Endothelial cell (in vitro differentiated cells): Measurements from ENCODE around the gene TBC1D16. TPM values are rescaled to one million over a fixed set of nuclear protein-coding genes. Genes with fewer than 3 reads are reported as not detected.

Source experiments
- DNase-seq: peaks from one replicate; pipeline ENCODE4 v3.0.0; 2021; ENCODE audit warnings: low spot score
- H3K27ac Mint-ChIP-seq: one replicate; pipeline ENCODE4 v1.8.0; 2021; ENCODE audit warnings: mixed read lengths, inconsistent platforms; ENCODE audit not compliant: unreplicated experiment
- H3K27me3 Mint-ChIP-seq: one replicate; pipeline ENCODE4 v1.8.0; 2021; ENCODE audit warnings: mild to moderate bottlenecking, moderate library complexity, mixed read lengths, inconsistent platforms; ENCODE audit not compliant: unreplicated experiment
- H3K36me3 Mint-ChIP-seq: one replicate; pipeline ENCODE4 v1.8.0; 2021; ENCODE audit warnings: mild to moderate bottlenecking, low read depth, mixed read lengths, inconsistent platforms; ENCODE audit not compliant: unreplicated experiment
- H3K4me1 Mint-ChIP-seq: one replicate; pipeline ENCODE4 v1.8.0; 2021; ENCODE audit warnings: mild to moderate bottlenecking, mixed read lengths, inconsistent platforms; ENCODE audit not compliant: unreplicated experiment
- H3K4me3 Mint-ChIP-seq: one replicate; pipeline ENCODE4 v1.8.0; 2021; ENCODE audit warnings: mild to moderate bottlenecking, mixed read lengths, inconsistent platforms; ENCODE audit not compliant: unreplicated experiment
- H3K9me3 Mint-ChIP-seq: one replicate; pipeline ENCODE4 v1.8.0; 2021; ENCODE audit warnings: mixed read lengths, inconsistent platforms; ENCODE audit not compliant: unreplicated experiment
- total RNA-seq: library from RNA; stranded (reverse); fragmentation: NEBNext Ultra II Directional; extraction: Animal tissue kit (Norgen Biotek cat#: 25700); gene quantifications from one replicate; pipeline ENCODE4 v1.2.1, GENCODE V29; 2021; ENCODE audit not compliant: unreplicated experiment
- TF ChIP-seq, protein P1 (sequence below): fragments of 200-600 bp; sonication (generic); IDR thresholded peaks from one replicate; pipeline ENCODE4 v1.5.0; 2021; ENCODE audit warnings: antibody characterized with exemption; ENCODE audit not compliant: unreplicated experiment

The TBC1D16 gene
- total RNA-seq, 1 donor from 2014 or later = 126 TPM

DNA sequence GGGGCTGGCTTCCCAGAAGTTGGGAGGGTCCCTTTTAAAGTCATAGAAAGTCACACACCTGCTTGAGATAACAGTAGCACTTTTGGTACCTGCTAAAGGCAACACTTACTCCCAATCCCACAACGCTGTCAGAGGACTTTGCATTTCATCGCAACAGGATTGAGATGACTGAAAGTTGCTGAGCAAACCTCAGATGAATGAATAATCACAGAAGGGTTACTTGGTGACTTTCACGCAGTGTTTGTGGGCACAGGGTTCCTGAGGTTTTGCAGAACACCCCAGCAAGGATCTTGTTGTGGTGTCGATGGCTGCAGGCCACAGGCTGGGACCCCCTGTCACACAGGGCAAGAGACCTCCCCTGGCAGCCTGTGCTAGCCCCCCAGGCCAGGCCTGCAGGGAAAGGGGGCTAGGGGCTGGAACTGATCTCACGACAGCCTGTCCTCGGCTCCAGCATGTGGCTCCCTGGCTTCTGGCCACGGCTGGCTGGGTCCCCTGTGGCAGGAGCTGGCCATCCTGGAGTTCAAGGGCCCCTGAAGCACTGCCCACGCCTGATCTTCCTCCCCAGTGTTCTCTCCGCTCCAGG is 117.0 kb downstream of the TBC1D16 start:
- Mint-ChIP-seq H3K27ac (no peak overlapping the region), H3K4me1 (no peaks in the 10 kb centered on the region)
- no peak for DNase-seq

DNA sequence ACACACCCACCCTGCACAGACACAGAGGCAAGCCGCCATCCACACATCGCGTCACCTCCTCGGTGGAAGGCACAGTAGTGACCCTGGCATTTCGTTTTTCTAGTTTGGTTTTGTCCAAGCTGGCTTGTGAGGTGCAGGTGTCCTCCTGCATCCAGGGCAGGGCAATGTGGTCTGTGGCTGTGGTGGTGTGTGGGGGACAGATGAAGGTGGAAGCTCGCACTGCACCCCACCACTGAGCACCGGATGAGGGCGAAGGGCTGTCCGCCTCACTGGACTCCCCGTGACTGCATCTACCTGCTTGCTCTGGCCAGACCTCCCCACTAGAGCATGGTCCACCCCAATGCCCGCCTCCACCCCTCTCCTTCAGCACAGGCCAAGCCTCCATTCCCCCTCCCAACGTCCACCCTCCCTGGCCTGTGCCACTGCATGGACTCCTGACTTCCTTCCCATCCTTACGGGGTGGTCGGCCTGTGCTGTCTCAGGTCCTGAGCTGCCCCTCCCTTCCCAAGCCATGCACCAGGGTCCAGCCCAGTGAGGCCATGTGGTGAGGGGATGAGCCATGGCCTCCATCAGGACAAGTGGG is 117.7 kb downstream of the TBC1D16 start:
- no peak for DNase-seq
- H3K4me3 Mint-ChIP-seq = no peak overlapping the region
- no peaks in the 10 kb centered on the region for H3K9me3 Mint-ChIP-seq
- H3K36me3 Mint-ChIP-seq = no peaks in the 10 kb centered on the region
- TF ChIP-seq, protein P1, sequence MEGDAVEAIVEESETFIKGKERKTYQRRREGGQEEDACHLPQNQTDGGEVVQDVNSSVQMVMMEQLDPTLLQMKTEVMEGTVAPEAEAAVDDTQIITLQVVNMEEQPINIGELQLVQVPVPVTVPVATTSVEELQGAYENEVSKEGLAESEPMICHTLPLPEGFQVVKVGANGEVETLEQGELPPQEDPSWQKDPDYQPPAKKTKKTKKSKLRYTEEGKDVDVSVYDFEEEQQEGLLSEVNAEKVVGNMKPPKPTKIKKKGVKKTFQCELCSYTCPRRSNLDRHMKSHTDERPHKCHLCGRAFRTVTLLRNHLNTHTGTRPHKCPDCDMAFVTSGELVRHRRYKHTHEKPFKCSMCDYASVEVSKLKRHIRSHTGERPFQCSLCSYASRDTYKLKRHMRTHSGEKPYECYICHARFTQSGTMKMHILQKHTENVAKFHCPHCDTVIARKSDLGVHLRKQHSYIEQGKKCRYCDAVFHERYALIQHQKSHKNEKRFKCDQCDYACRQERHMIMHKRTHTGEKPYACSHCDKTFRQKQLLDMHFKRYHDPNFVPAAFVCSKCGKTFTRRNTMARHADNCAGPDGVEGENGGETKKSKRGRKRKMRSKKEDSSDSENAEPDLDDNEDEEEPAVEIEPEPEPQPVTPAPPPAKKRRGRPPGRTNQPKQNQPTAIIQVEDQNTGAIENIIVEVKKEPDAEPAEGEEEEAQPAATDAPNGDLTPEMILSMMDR = no peak
- H3K4me1 Mint-ChIP-seq = no peaks in the 10 kb centered on the region
- H3K27me3 Mint-ChIP-seq = peaks cover 12% of the 10 kb centered on the region
- no peak overlapping the region for H3K27ac Mint-ChIP-seq

More for the DNA sequence above, 117.0 kb downstream of the TBC1D16 start:
- no peaks in the 10 kb centered on the region for H3K9me3 Mint-ChIP-seq
- peaks cover 12% of the 10 kb centered on the region for H3K27me3 Mint-ChIP-seq
- TF ChIP-seq, protein P1 = no peak
- H3K4me3 Mint-ChIP-seq = no peak overlapping the region
- H3K36me3 Mint-ChIP-seq = no peaks in the 10 kb centered on the region

DNA sequence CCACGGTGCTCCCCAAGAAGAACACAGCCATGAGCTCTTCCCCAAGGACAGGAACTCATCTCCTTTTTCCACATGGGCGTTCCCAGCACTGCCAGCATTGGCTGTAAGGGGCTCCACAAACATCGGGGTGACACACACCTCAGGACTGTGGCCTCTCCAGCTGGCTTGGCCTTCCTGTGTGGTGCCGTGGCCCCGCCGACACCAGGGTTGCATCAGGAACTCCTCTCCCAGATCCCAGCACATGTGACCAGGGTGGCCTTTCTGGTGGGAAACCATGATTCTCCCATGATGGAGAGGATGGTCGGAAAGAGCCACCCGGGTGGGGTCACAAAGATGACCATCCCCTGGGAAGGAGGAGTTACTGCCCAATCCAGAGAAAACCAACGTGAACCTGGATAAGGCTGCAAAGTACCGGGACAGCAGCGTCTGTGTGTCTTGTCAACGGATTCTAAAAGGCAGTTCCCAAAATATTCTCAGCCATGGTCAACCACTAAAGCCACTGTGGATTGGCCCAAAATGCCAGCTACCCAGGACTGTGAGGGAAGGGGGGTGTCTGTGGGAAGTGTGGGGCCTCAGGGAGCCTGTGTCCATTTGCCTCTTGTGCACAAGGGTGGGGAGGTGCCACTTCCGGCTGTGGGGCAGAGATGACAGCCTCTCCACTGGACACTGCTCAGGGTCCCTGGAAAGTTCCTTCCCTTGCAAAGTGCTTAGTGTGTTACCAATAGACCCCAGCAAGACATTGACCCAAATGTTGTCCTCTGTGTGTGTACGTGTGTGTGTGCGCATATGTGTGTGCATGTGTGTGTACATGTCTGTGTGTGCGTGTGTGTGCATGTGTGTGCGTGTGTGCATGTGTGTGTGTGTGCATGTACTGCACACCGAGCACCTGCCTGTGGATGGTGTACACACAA is 118.4 kb downstream of the TBC1D16 start:
- Mint-ChIP-seq H3K4me1 (no peaks in the 10 kb centered on the region), H3K27me3 (peaks cover 12% of the 10 kb centered on the region), H3K9me3 (no peaks in the 10 kb centered on the region), H3K27ac (no peak overlapping the region), H3K36me3 (no peaks in the 10 kb centered on the region), H3K4me3 (no peak overlapping the region)
- DNase-seq = no peak
- TF ChIP-seq, protein P1 = no peak

DNA sequence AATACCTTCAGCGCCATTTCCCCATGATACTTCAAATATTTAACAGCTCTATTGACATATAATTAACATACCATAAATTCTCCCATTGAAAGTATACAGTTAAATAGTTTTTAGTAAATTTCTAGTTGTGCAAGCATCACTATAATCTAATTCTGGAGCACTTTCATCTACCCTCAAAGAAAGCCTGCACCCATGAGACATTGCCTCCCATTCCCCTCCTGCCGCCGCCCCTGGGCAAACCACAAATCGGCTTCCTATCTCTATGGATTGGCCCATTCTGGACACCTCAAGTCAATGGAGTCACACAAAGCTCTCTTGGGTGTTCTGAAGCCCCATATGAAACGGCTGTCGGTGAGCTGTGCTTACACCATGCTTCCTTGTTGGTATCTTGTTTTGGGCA is 119.2 kb downstream of the TBC1D16 start:
- Mint-ChIP-seq H3K9me3 (no peaks in the 10 kb centered on the region), H3K27ac (no peak overlapping the region), H3K4me3 (no peak overlapping the region), H3K36me3 (no peaks in the 10 kb centered on the region), H3K4me1 (no peaks in the 10 kb centered on the region), H3K27me3 (peaks cover 12% of the 10 kb centered on the region)
- TF ChIP-seq, protein P1 = no peak
- DNase-seq = no peak
